Omental fat pad (tissue), 4 donors: ENCODE measurements around the gene DMAC1. TPM values are rescaled to one million over a fixed set of nuclear protein-coding genes. Genes with fewer than 3 reads are reported as not detected.

ENCODE experiments used
- ATAC-seq: fragments of 150-250 bp; one replicate; pipeline ENCODE4 v1.9.1; 2016; ENCODE audit warnings: mild to moderate bottlenecking, moderate library complexity; ENCODE audit not compliant: low FRiP score
- DNase-seq: peaks from one replicate; pipeline ENCODE4 v3.0.0-alpha.2; 2019; ENCODE audit warnings: low spot score
- total RNA-seq, 4 donors: library from RNA; depleted of rRNA; stranded (reverse); fragments of >200 nt; gene quantifications; one replicate each; pipeline ENCODE4 v1.1.0, GENCODE V29; 2016
- TF ChIP-seq, protein P1 (sequence below), 3 donors: fragments of 450-650 bp; IDR thresholded peaks; one replicate each; pipeline ENCODE4 v1.5.1; 2016 to 2017; ENCODE audit warnings: antibody characterized with exemption in 3 of 3, mild to moderate bottlenecking in 3 of 3, moderate library complexity in 2 of 3

DMAC1 gene
- total RNA-seq, 4 donors from 2014 or later, result 8.5 to 24.1 (median 15.0) TPM

DNA sequence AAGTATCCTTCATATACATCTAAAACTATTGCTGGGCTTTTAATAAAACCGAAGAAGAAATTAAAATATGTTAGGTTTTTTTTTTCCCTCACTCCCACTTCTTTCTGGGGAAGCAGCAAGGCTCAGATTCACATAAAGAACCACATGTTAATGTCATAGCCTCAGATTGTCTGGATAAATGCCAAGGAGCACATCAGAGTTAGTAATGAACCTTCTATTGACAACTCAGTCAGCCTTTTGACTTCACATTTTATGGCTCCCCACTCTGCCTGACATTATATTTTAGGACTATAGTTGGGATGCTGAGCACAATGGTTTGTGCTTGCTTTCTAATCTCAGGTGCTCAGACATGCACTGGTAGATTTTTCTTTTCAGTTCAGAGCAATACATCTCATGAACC lies 21.8 kb downstream of the DMAC1 start:
- TF ChIP-seq, protein P1, sequence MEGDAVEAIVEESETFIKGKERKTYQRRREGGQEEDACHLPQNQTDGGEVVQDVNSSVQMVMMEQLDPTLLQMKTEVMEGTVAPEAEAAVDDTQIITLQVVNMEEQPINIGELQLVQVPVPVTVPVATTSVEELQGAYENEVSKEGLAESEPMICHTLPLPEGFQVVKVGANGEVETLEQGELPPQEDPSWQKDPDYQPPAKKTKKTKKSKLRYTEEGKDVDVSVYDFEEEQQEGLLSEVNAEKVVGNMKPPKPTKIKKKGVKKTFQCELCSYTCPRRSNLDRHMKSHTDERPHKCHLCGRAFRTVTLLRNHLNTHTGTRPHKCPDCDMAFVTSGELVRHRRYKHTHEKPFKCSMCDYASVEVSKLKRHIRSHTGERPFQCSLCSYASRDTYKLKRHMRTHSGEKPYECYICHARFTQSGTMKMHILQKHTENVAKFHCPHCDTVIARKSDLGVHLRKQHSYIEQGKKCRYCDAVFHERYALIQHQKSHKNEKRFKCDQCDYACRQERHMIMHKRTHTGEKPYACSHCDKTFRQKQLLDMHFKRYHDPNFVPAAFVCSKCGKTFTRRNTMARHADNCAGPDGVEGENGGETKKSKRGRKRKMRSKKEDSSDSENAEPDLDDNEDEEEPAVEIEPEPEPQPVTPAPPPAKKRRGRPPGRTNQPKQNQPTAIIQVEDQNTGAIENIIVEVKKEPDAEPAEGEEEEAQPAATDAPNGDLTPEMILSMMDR (IDR thresholded peaks at IDR 0.05), result no peak
- DNase-seq (no peak), ATAC-seq (no peak)

GRCh38 chr9:7770111-7770510 lies 29.5 kb downstream of the DMAC1 start:
- ATAC-seq (no peak), DNase-seq (no peak)
- TF ChIP-seq, protein P1 (IDR thresholded peaks at IDR 0.05), result no peak

GRCh38 chr9:7762600-7762999 lies 37.0 kb downstream of the DMAC1 start:
- ATAC-seq (no peak), DNase-seq (no peak)
- TF ChIP-seq, protein P1 (IDR thresholded peaks at IDR 0.05), result no peak

DNA sequence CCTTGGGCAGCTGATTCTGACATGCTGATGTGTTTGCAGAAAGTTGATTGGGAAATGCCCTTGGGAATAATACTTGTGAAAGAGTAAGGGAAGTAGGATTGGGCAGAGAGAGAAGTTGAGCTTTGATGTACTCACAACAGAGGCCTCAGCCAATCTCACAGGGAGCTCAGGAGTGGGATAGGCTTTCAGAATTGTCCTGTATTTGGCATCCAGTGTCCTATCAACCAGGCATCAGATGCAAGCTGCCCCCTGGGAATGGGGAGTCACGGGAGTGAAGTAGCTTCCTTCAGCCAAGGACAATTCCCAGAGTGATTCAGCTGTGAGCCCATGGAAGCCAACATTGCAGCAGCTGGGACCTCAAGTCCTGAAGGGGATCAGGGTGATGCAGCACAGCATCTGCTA lies 39.6 kb downstream of the DMAC1 start:
- no peak for ATAC-seq
- no peak for DNase-seq

GRCh38 chr9:7756088-7756487 lies 43.5 kb downstream of the DMAC1 start:
- ATAC-seq (no peak), DNase-seq (no peak)
- TF ChIP-seq, protein P1 (IDR thresholded peaks at IDR 0.05), result no peak

More for the DNA sequence above, 39.6 kb downstream of the DMAC1 start:
- TF ChIP-seq, protein P1 (IDR thresholded peaks at IDR 0.05), result no peak

- DNase-seq, result no peak
- TF ChIP-seq, protein P1 (IDR thresholded peaks at IDR 0.05), result no peak
- no peak for ATAC-seq
These were observed 47.1 kb downstream of the DMAC1 start for GRCh38 chr9:7752481-7752880.
